ENCODE results near the gene TLK1. TPM values are rescaled to one million over a fixed set of nuclear protein-coding genes. Genes with fewer than 3 reads are reported as not detected.

The TLK1 gene
- total and polyA plus RNA-seq, 9 of the 15 experiments (the other 6 are each of a cell fraction or from before 2014, with no cell fraction given), result 20.2 to 101 (median 40.5) TPM

- TF ChIP-seq, protein P1, sequence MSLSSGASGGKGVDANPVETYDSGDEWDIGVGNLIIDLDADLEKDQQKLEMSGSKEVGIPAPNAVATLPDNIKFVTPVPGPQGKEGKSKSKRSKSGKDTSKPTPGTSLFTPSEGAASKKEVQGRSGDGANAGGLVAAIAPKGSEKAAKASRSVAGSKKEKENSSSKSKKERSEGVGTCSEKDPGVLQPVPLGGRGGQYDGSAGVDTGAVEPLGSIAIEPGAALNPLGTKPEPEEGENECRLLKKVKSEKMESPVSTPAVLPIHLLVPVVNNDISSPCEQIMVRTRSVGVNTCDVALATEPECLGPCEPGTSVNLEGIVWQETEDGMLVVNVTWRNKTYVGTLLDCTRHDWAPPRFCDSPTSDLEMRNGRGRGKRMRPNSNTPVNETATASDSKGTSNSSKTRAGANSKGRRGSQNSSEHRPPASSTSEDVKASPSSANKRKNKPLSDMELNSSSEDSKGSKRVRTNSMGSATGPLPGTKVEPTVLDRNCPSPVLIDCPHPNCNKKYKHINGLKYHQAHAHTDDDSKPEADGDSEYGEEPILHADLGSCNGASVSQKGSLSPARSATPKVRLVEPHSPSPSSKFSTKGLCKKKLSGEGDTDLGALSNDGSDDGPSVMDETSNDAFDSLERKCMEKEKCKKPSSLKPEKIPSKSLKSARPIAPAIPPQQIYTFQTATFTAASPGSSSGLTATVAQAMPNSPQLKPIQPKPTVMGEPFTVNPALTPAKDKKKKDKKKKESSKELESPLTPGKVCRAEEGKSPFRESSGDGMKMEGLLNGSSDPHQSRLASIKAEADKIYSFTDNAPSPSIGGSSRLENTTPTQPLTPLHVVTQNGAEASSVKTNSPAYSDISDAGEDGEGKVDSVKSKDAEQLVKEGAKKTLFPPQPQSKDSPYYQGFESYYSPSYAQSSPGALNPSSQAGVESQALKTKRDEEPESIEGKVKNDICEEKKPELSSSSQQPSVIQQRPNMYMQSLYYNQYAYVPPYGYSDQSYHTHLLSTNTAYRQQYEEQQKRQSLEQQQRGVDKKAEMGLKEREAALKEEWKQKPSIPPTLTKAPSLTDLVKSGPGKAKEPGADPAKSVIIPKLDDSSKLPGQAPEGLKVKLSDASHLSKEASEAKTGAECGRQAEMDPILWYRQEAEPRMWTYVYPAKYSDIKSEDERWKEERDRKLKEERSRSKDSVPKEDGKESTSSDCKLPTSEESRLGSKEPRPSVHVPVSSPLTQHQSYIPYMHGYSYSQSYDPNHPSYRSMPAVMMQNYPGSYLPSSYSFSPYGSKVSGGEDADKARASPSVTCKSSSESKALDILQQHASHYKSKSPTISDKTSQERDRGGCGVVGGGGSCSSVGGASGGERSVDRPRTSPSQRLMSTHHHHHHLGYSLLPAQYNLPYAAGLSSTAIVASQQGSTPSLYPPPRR (CRISPR knock-in tag; IDR thresholded peaks at IDR 0.05; ENCODE audit: borderline replicate concordance), result no peak
- TF ChIP-seq DEAF1 (CRISPR knock-in tag; IDR thresholded peaks at IDR 0.05), result 0 out of 2 replicates have a peak, but pooled peaks have one; percentile 1
- TF ChIP-seq NCOA2 (IDR thresholded peaks at IDR 0.05; ENCODE audit: partially characterized antibody in 2 of 2), result no peak
- TF ChIP-seq ELF4 (CRISPR knock-in tag; IDR thresholded peaks at IDR 0.05), result 0 out of 2 replicates have a peak, but pooled peaks have one; percentile 45
- peak; percentile 72 for TF ChIP-seq RB1 (IDR thresholded peaks at IDR 0.05; ENCODE audit: low read depth)
- TF ChIP-seq RBM14 (IDR thresholded peaks at IDR 0.05; ENCODE audit: borderline replicate concordance, insufficient read depth, low read depth, low read length), result no peak
- TF ChIP-seq TRIM25 (IDR thresholded peaks at IDR 0.05; ENCODE audit: borderline replicate concordance), result 0 out of 2 replicates have a peak, but pooled peaks have one; percentile 23
- TF ChIP-seq NKRF (IDR thresholded peaks at IDR 0.05; ENCODE audit: borderline replicate concordance), result peak; percentile 66; the same call in 1 of the 2 replicates
- no peak for TF ChIP-seq TFE3 (CRISPR knock-in tag; IDR thresholded peaks at IDR 0.05)
Observed at GRCh38 chr2:171160956-171161740, 455 bp upstream of the TLK1 start (continued).

Measured in K562 (cell line).